Cardiac fibroblast (primary cell): ENCODE measurements around the gene S100PBP.

Source experiments
- DNase-seq, 2 donors: peaks; one replicate each; pipeline versions ENCODE4 v3.0.0 to v3.0.0-alpha.2; 2010; ENCODE audit warnings: low read depth in 2 of 2
- H3K4me3 ChIP-seq, 2 donors: replicated peaks in 1 of 2; 1 replicate in 1 of 2; 2 replicates in 1 of 2; pipeline ENCODE4 v1.5.1; 2011; ENCODE audit warnings: low read depth in 2 of 2, low read length in 2 of 2, mild to moderate bottlenecking in 2 of 2, moderate library complexity in 1 of 2
- CTCF ChIP-seq: IDR thresholded peaks from one replicate; pipeline ENCODE4 v1.5.1; 2011; ENCODE audit warnings: low read depth, mild to moderate bottlenecking, low read length, inconsistent platforms

S100PBP gene

GRCh38 chr1:32817159-32817814, at the start of gene S100PBP, which contains the start of gene YARS1:
Gene S100PBP, plus strand, starts transcription at chr1:32817653. Its CDS starts 8,447 bp downstream, at chr1:32826100.
Gene YARS1, minus strand, starts transcription at chr1:32817358. Its CDS starts 114 bp downstream, at chr1:32817244.
- no peak for TF ChIP-seq CTCF
- H3K4me3 ChIP-seq = peak within 1 kb of the TSS; percentile 91
- peak; percentile 98 for DNase-seq

GRCh38 chr1:32768110-32768850, 49.2 kb upstream of the S100PBP start:
- H3K4me3 ChIP-seq = no peak overlapping the region
- DNase-seq = no peak
- no peak for TF ChIP-seq CTCF

GRCh38 chr1:32769524-32770220, 47.8 kb upstream of the S100PBP start:
- TF ChIP-seq CTCF = no peak
- H3K4me3 ChIP-seq = no peak overlapping the region
- peak; percentile 44 to 57 for DNase-seq

- no peak for DNase-seq
- TF ChIP-seq CTCF = no peak
- H3K4me3 ChIP-seq = no peak overlapping the region
Measured at GRCh38 chr1:32770221-32770731, 47.2 kb upstream of the S100PBP start.

GRCh38 chr1:32770741-32771548, 46.5 kb upstream of the S100PBP start:
- no peak for TF ChIP-seq CTCF
- no peak overlapping the region for H3K4me3 ChIP-seq
- no peak for DNase-seq
